Germinal center (tissue), 1 donor: ENCODE data around the gene ITGB8.
A peak's percentile ranks its signal among the peaks of the same experiment; 100 is the strongest.

Experiments used
- DNase-seq: peaks from one replicate; pipeline ENCODE4 v3.0.0; 2012; ENCODE audit warnings: mixed read lengths, low spot score

ITGB8 gene

GRCh38 chr7:20310301-20310700, 20.4 kb upstream of the ITGB8 start:
- no peak for DNase-seq

GRCh38 chr7:20310963-20311742, 19.5 kb upstream of the ITGB8 start:
- DNase-seq: no peak

- no peak for DNase-seq
Measured at GRCh38 chr7:20311743-20312042, 19.0 kb upstream of the ITGB8 start.

- no peak for DNase-seq
Measured at GRCh38 chr7:20312562-20312961, 18.1 kb upstream of the ITGB8 start.

DNA sequence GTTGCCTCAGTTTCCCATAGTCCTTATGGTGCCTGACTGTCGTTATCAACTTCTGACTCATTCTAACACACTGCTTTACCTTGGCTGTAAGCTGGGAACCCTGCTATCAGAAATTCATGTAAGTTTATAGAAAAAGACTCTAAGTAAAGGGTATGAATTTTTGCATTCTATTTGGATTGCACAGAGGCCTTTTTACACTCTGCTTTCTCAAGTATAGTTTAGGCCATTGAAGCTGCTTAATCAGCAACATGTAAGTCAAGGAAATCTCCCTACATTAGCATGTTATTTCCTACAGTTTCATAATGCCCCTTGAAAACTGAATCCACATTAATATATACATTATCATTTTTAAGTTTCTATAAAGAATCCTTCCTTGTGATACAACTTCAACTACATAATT, 17.1 kb upstream of the ITGB8 start:
- no peak for DNase-seq

GRCh38 chr7:20314198-20314597, 16.5 kb upstream of the ITGB8 start:
- no peak for DNase-seq

DNA sequence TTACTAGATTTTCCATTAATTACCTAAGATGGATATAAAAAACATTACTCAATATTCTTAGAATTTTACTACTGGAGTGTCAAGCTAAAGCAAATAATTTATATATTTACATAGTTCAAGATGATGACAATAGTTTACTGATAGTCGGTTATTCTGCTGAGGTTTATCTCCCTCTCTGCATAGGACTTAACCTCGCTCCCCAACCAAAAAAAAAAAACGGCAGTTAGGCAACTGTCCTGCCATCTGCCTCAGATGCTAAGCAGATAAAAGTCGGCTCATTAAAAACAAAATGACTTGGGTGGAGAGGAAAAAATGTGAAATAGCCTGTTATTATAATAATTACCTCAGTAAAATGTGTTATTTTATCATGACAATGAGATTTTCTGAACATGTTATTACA, 14.0 kb upstream of the ITGB8 start:
- DNase-seq: no peak

GRCh38 chr7:20317413-20317812, 13.3 kb upstream of the ITGB8 start:
- DNase-seq: no peak

- DNase-seq: no peak
Measured at GRCh38 chr7:20318933-20319332, 11.8 kb upstream of the ITGB8 start.

DNA sequence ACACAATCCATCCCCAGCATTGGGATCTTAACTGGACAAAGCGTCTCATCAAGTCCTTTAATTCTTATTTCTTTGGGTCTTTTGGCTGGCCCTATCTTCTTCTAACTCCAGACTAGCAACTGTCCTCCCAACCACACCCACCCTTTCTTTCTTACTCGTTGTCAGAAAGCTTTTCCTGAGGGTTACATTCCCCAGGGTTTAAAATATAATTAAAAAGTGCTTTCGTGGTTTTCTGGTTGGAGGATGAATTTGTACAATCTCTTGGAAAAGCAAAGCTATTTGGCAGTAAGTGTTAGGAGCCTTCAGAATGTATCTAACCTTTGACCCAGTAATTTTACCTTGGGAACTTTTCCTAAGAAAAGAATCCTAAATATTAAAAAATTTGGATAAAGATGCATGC, 10.4 kb upstream of the ITGB8 start:
- DNase-seq: no peak

DNA sequence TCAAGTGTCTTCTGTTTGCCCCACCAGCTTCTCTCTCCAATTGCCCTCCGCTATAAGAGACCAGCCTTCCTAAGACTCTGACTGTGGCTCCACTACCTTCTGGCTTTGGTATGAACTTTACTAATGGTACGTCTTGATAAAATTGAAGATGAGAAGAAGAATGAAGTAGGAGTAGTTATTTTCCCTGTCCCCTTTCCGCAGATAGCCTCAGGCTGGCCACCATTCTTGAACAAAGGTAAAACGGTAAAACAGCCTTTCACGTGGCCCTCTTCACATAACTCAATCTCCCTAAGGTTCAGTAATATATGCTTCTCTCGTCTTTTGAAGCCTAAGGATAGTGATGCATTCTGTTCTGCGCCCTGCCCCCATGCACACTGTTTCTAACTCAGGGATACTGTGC, 9.9 kb upstream of the ITGB8 start:
- DNase-seq: no peak

- no peak for DNase-seq
Measured at GRCh38 chr7:20323595-20323994, 7.1 kb upstream of the ITGB8 start.

GRCh38 chr7:20326342-20326741, 4.4 kb upstream of the ITGB8 start:
- no peak for DNase-seq

DNA sequence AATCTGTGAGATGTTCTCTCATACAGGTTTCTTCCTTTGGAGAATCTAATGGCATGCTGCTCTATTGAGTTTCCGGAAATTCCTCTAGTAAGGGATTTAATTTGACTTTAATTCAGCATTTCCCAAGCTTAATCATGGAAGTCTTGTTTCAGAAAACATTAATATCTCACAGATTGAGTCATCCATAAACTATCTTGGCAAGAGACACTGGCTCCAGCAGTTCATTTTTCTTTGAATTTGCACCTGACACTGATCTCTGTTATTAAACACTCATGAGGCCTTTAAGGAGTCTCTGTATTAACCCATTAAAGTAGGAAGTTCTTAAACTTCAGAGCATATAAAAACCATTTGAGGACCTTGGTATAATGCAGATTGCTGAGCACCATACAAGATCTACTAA, 3.6 kb upstream of the ITGB8 start:
- no peak for DNase-seq

DNA sequence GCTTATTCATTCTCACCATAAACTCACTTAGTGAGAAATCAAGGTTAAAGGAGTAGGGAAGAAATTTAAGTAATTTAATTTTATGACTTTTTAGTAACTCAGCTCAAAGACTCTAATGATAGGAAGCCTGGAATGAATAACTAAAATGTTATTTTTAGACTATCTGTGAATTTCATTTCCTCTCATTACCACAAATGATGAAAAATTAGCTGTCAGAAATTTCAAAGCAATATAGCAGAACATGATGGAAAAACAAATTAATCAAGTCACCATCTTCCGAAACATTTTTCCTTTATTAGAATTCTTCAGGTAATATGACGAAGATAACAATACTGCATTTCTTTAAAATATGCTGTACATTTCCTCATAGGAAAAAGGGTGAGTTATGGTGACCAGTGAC, 2.7 kb upstream of the ITGB8 start:
- DNase-seq: no peak

DNA sequence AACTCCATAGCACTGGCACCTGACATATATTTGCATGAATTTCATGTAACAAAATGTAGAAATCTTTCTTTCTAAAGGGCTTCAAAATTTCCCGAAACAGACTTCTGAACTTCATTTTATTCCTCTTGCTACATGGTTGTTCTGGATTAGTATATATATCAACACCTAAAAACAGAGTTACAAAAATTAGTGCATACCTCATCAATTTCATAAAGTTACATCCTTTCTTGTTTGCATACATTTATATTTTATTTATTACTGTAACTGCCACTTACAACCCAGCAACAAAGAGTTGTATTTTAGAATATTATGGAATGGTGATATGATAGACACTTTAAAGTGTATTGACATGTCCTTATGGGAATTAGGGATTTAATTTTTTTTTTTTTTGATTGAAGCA, 2.0 kb upstream of the ITGB8 start:
- DNase-seq: no peak

DNA sequence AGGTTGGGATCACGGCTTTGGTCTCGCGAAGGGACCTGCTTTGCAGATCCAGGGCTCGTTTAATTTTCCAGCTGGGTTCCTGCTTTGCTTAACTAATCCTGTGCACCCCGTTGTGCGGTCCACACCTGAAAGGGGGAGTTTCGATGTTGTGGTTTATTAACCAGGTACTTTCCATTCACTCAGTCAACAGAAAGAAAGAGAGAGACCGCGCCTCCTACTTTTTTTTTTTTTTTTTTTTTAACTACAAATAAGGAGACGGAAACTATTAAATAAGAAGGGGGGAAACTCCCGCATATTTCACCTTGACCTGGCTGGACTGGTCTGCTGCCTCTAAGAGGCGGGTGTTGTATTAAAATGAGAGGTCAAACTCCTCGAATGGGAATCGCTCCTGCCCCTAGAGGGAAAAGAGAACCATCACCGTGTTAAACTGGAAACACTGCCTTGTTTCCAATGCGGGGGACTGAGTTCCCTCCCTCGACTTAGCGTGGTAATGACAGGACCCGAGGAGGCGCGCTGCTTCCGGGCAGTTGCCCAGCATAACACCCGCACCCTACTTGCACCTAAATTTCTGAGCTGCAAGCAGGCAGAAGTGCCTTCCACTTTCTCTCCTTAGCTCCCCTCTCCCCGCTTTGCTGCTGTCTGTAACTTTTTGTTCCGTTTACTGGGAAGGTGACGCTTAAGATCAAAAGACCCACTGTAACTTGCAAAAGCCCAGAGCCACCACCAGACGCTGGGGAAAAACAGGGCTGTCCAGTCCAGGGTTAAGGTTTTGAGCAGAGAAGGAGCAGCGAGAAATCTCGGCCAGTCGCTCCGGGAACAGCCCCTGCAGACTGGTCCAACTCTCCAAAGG, 1.1 kb upstream of the ITGB8 start:
- peak; percentile 27 for DNase-seq

- peak; percentile 61 for DNase-seq
Measured at GRCh38 chr7:20330928-20331909, 519 bp downstream of the ITGB8 start.

DNA sequence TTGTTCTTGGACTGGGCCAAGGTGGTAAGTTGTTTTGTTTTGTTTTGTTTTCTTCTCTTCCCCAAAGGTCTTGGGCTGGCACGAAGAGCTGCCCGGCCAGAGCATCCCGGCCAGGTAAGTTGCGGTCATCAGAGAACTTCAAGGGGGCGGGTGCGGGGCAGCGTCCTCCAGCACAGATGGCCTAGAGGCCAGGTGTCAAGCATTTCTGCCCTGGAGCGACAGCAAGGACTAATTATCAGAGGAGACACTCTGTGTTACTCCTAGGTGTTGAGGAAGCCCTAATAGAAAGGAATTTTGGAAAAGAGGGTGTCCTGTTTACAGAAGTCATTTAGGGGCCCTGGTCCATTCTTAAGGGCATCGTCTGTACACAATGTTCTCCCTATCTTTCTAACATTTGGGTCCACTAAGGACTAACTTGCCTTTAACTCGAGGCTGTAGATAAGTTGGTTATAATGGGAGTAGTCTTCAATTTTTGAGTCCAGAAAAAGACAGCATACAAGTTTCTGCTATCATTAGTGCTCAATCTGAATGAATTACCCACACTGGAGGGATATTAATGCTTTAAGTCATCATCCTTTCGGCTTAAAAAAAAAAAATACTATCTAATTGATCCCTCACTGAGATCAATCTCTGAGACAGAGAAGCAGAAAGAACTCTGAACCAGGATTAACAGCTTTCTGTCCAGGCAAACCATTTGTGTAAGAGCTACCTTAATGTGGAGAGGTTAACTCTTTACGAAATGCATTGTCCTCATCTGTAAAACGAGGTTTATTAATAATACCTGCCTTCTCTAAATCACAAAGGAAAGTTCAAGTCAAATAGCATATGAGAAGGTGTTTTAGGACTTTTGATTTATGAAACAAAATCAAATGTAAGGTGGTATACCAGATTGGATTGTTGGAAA, 1.5 kb downstream of the ITGB8 start:
- no peak for DNase-seq

- no peak for DNase-seq
Measured at GRCh38 chr7:20338285-20338684, 7.6 kb downstream of the ITGB8 start.

- no peak for DNase-seq
Measured at GRCh38 chr7:20340839-20341238, 10.1 kb downstream of the ITGB8 start.
